Body of pancreas (tissue), 4 donors: ENCODE results near the gene FAM234A. TPM values are rescaled to one million over a fixed set of nuclear protein-coding genes. Genes with fewer than 3 reads are reported as not detected.

ENCODE experiments used
- ATAC-seq: fragments of 150-250 bp; one replicate; pipeline ENCODE4 v1.9.1; 2016
- DNase-seq, 4 donors: peaks; one replicate each; pipeline ENCODE4 v3.0.0-alpha.2; 2019
- H3K27ac ChIP-seq, 4 donors: fragments of 200-600 bp; sonication (generic); 1 replicate in 3 of 4; 2 replicates in 1 of 4; pipeline versions ENCODE4 v1.5.1 to v1.6.1; 2016 to 2019; ENCODE audit warnings: mild to moderate bottlenecking in 1 of 4, mixed read lengths in 1 of 4, moderate library complexity in 1 of 4
- H3K27me3 ChIP-seq, 2 donors: fragments of 200-600 bp; sonication (generic); one replicate each; pipeline ENCODE4 v1.6.0; 2016; ENCODE audit warnings: mild to moderate bottlenecking in 1 of 2
- H3K36me3 ChIP-seq, 2 donors: fragments of 200-600 bp; sonication (generic); replicated peaks in 1 of 2; 2 replicates each; pipeline ENCODE4 v1.5.1; 2016; ENCODE audit warnings: low read depth in 2 of 2; ENCODE audit not compliant: insufficient read depth in 1 of 2
- H3K4me1 ChIP-seq: fragments of 200-600 bp; sonication (generic); one replicate; pipeline ENCODE4 v1.6.0; 2016
- H3K4me3 ChIP-seq, 2 donors: fragments of 200-600 bp; sonication (generic); 1 replicate in 1 of 2; 2 replicates in 1 of 2; pipeline ENCODE4 v1.5.1; 2016 to 2019
- H3K9me3 ChIP-seq, 3 donors: fragments of 200-600 bp; sonication (generic); 1 replicate in 2 of 3; 2 replicates in 1 of 3; pipeline ENCODE4 v1.5.1; 2016
- POLR2A ChIP-seq, 3 donors: fragments of 450-650 bp; IDR thresholded peaks; one replicate each; pipeline ENCODE4 v1.6.1; 2016; ENCODE audit warnings: antibody characterized with exemption in 3 of 3, mild to moderate bottlenecking in 2 of 3
- WGBS, 2 donors: methylation state at CpG; one replicate each; pipeline ENCODE4 v1.1.5; 2017; 5-methylcytosine and 5-hydroxymethylcytosine counted together
- intact Hi-C: fragments of 100-400 bp; cut with DNase I; formaldehyde crosslinking; loops from one replicate; pipeline ENCODE4 v1.15.1; 2023
- total RNA-seq, 2 donors: library from RNA; depleted of rRNA; stranded (reverse); fragments of >200 nt; gene quantifications; one replicate each; pipeline ENCODE4 v1.1.0, GENCODE V29; 2016
- TF ChIP-seq, protein P1 (sequence below), 7 experiments: fragments of 450-650 bp in 4 of 7; fragments of 200-600 bp in 3 of 7; sonication (generic) in 3 of 7; IDR thresholded peaks; one replicate each; pipeline ENCODE4 v1.5.1; 2016 to 2019; ENCODE audit warnings: antibody characterized with exemption in 7 of 7

FAM234A gene
- total RNA-seq, 2 donors from 2014 or later: 44.2 to 50.8 TPM

DNA sequence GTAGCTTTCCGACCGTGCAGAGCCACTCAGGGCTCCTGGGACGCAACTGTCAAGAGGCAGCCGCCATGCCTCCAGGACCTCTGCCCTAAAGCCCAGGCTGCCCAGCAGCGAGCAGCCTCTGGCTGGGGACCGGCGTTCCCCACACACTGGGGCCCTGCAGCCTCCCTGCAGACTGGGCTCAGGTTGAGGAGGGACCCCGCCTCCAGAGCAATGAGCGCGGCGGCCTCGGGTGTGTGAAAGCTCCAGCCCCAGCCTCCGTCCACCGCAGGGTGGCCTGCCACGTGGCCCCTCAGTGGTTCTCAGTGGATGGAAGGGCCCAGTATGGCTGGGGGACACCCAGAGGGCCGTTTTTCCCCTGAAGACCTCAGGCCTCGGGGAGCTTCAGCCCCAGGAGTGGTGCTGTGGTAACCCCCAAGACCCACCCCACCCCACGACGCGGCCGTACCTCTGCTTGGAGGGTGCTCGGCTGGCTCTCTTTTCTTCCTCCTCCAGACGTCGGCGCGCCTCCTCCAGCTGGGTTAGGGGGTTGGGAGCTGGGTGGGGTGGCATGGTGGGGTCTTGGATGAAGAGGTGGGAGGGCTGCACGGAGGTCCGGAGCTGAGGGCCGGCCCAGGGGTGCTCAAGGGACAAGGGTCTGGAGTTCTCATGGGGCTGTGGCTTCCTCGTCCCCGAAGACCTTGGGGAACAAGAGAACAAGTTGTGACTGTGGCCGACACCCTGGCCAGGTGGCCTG lies 58.6 kb downstream of the FAM234A start:
- no peak overlapping the region for H3K27ac ChIP-seq
- ATAC-seq (no peak), DNase-seq (no peak)
- no peak overlapping the region for H3K4me3 ChIP-seq
- H3K27me3 ChIP-seq: no peaks in the 10 kb centered on the region
- TF ChIP-seq, protein P1, sequence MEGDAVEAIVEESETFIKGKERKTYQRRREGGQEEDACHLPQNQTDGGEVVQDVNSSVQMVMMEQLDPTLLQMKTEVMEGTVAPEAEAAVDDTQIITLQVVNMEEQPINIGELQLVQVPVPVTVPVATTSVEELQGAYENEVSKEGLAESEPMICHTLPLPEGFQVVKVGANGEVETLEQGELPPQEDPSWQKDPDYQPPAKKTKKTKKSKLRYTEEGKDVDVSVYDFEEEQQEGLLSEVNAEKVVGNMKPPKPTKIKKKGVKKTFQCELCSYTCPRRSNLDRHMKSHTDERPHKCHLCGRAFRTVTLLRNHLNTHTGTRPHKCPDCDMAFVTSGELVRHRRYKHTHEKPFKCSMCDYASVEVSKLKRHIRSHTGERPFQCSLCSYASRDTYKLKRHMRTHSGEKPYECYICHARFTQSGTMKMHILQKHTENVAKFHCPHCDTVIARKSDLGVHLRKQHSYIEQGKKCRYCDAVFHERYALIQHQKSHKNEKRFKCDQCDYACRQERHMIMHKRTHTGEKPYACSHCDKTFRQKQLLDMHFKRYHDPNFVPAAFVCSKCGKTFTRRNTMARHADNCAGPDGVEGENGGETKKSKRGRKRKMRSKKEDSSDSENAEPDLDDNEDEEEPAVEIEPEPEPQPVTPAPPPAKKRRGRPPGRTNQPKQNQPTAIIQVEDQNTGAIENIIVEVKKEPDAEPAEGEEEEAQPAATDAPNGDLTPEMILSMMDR (IDR thresholded peaks at IDR 0.05): no peak
- no peak for TF ChIP-seq POLR2A (IDR thresholded peaks at IDR 0.05)
- peaks cover 0 to 7% of the 10 kb centered on the region in 2 donors for H3K36me3 ChIP-seq
- H3K9me3 ChIP-seq: no peaks in the 10 kb centered on the region
- H3K4me1 ChIP-seq: peaks cover 12% of the 10 kb centered on the region
- 95 to 96% methylated on average over 4 to 30 of the region's 32 CpGs for WGBS, 2 donors
- intact Hi-C loops: no loop called here

DNA sequence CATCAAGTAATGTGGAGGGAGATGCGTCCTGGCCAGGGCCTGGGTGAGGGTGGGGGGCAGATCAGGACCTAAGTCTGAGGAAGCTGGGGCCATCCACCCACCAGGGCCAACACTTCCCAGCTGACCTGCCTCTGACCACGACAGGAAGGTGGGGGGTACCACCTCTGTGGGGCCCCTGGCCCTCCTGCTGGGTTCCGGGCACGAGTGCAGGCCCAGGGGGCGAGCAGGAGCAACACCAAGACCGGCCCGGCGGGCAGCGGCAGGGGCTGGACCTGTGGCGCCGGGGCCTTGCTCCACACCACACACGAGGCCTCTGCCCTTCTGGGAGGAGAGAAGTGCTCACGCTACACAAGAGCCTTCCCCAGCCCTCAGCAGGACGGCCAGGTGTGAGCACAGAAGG lies 61.7 kb downstream of the FAM234A start:
- no peak overlapping the region for H3K27ac ChIP-seq
- no peak for DNase-seq
- intact Hi-C loops: no loop called here
- no peak for TF ChIP-seq POLR2A (IDR thresholded peaks at IDR 0.05)
- TF ChIP-seq, protein P1 (IDR thresholded peaks at IDR 0.05): no peak
- 94% methylated on average over 12 of the region's 14 CpGs; no CpG with 5 or more reads in 1 of the 2 donors for WGBS, 2 donors
- no peak for ATAC-seq
- H3K4me3 ChIP-seq: no peak overlapping the region
- H3K36me3 ChIP-seq: peaks cover 0 to 2% of the 10 kb centered on the region in 2 donors
- no peaks in the 10 kb centered on the region for H3K27me3 ChIP-seq
- H3K9me3 ChIP-seq: no peaks in the 10 kb centered on the region
- no peaks in the 10 kb centered on the region for H3K4me1 ChIP-seq

DNA sequence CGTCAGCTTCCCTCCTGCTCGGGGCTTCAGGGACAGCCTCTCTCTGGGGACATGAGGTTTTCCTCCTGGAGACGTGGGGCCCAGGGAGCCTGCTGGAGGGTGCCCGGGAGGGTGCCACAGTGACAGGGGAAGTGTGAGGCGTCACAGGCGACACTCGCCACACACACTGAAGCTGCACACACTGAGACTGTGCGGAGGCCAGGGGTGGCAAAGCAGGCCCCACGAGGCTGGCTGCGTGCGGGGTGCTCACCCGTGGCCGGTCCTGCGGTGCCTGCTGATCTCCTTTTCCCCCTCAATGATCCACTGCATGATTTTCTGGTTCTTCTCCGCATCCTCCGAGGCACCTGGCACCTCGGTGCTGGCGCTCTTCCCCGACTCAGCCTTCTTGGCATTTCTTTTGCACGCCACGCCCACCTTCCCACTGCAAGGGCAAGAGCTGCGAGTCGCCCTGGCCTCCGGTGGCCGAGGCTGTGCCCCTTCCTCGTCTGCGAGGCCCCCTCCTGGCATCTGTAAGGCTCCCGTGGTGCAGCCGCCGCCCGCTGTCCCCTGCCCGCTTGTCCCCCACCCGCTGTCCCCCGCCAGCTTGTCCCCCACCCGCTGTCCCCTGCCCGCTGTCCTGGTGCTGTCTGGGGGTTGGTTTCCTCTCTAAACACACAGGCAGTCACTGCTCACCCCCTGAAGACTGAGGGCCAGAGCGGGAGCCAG lies 62.3 kb downstream of the FAM234A start:
- no peak for DNase-seq
- intact Hi-C loops: no loop called here

DNA sequence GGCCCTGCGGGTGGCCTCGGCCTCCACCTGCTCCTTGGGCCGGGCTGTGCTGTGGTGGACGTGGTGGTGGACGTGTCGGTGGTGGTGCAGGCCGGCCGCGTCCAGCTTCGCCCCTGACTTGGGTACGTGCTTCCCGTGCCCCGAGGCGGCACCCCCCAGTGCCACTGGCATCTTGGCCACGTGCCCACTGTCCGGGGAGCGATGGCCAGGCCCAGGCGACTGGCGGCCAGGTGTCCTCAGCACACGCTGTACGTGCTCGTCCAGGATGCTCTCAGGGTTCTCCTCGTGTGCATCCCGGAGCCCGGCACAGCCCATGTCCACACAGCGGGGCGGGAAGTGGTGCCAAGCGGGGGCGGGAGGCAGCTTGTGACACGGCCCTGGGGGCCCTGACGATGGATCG lies 63.2 kb downstream of the FAM234A start:
- ATAC-seq (no peak), DNase-seq (no peak)
- WGBS, 2 donors: 95 to 100% methylated on average over 2 to 32 of the region's 32 CpGs

More for the DNA sequence above, 62.3 kb downstream of the FAM234A start:
- Histone ChIP-seq H3K36me3 (peaks cover 0 to 2% of the 10 kb centered on the region in 2 donors), H3K4me3 (no peak overlapping the region), H3K4me1 (no peaks in the 10 kb centered on the region), H3K27me3 (no peaks in the 10 kb centered on the region), H3K27ac (no peak overlapping the region), H3K9me3 (no peaks in the 10 kb centered on the region)
- ATAC-seq: no peak
- TF ChIP-seq, protein P1 (IDR thresholded peaks at IDR 0.05): no peak
- no peak for TF ChIP-seq POLR2A (IDR thresholded peaks at IDR 0.05)
- WGBS, 2 donors: 91 to 92% methylated on average over 18 to 33 of the region's 37 CpGs

More for the DNA sequence above, 63.2 kb downstream of the FAM234A start:
- intact Hi-C loops: no loop called here
- no peaks in the 10 kb centered on the region for H3K9me3 ChIP-seq
- peaks cover 0 to 2% of the 10 kb centered on the region in 2 donors for H3K36me3 ChIP-seq
- no peaks in the 10 kb centered on the region for H3K4me1 ChIP-seq
- no peak overlapping the region for H3K27ac ChIP-seq
- no peak overlapping the region for H3K4me3 ChIP-seq
- no peaks in the 10 kb centered on the region for H3K27me3 ChIP-seq
- TF ChIP-seq, protein P1 (IDR thresholded peaks at IDR 0.05): no peak
- no peak for TF ChIP-seq POLR2A (IDR thresholded peaks at IDR 0.05)
